IPS-18a (cell line): Measurements from ENCODE around the gene GPR55.

Source experiments
- H3K27ac ChIP-seq: one replicate; pipeline ENCODE4 v1.5.1; 2013; ENCODE audit warnings: low read length
- H3K27me3 ChIP-seq: one replicate; pipeline ENCODE4 v1.6.1; 2013; ENCODE audit warnings: mild to moderate bottlenecking, low read length; ENCODE audit not compliant: control insufficient read depth, insufficient read depth
- H3K36me3 ChIP-seq: one replicate; pipeline ENCODE4 v1.6.1; 2013; ENCODE audit warnings: low read depth, low read length; ENCODE audit not compliant: control insufficient read depth
- H3K4me1 ChIP-seq: one replicate; pipeline ENCODE4 v1.6.1; 2013; ENCODE audit warnings: low read depth, low read length; ENCODE audit not compliant: control insufficient read depth
- H3K4me3 ChIP-seq: one replicate; pipeline ENCODE4 v1.5.1; 2013; ENCODE audit warnings: low read length
- H3K9ac ChIP-seq: one replicate; pipeline ENCODE4 v1.6.1; 2013; ENCODE audit warnings: mild to moderate bottlenecking, low read length, moderate library complexity
- H3K9me3 ChIP-seq: one replicate; pipeline ENCODE4 v1.6.1; 2013; ENCODE audit warnings: low read depth, low read length; ENCODE audit not compliant: control insufficient read depth

Gene GPR55

GRCh38 chr2:230930928-230931555 is 6.0 kb upstream of the GPR55 start:
- Histone ChIP-seq H3K27ac (no peak overlapping the region), H3K36me3 (no peaks in the 10 kb centered on the region), H3K27me3 (no peaks in the 10 kb centered on the region), H3K4me3 (no peak overlapping the region), H3K9me3 (no peaks in the 10 kb centered on the region), H3K9ac (no peak overlapping the region), H3K4me1 (no peaks in the 10 kb centered on the region)

GRCh38 chr2:230930149-230930780 is 5.2 kb upstream of the GPR55 start:
- Histone ChIP-seq H3K27me3 (no peaks in the 10 kb centered on the region), H3K27ac (no peak overlapping the region), H3K9me3 (no peaks in the 10 kb centered on the region), H3K4me3 (no peak overlapping the region), H3K9ac (no peak overlapping the region), H3K36me3 (no peaks in the 10 kb centered on the region), H3K4me1 (no peaks in the 10 kb centered on the region)

GRCh38 chr2:230929381-230930148 is 4.5 kb upstream of the GPR55 start:
- no peaks in the 10 kb centered on the region for H3K36me3 ChIP-seq
- no peaks in the 10 kb centered on the region for H3K9me3 ChIP-seq
- H3K4me3 ChIP-seq: no peak overlapping the region
- H3K9ac ChIP-seq: no peak overlapping the region
- H3K27ac ChIP-seq: no peak overlapping the region
- H3K4me1 ChIP-seq: no peaks in the 10 kb centered on the region
- H3K27me3 ChIP-seq: no peaks in the 10 kb centered on the region

- Histone ChIP-seq H3K27ac (no peak overlapping the region), H3K4me1 (no peaks in the 10 kb centered on the region), H3K9ac (no peak overlapping the region), H3K36me3 (no peaks in the 10 kb centered on the region), H3K9me3 (no peaks in the 10 kb centered on the region), H3K4me3 (no peak overlapping the region), H3K27me3 (no peaks in the 10 kb centered on the region)
These were observed 3.8 kb upstream of the GPR55 start for GRCh38 chr2:230928701-230929380.

- no peaks in the 10 kb centered on the region for H3K9me3 ChIP-seq
- no peak overlapping the region for H3K27ac ChIP-seq
These were observed 2.8 kb upstream of the GPR55 start for GRCh38 chr2:230927711-230928341.

GRCh38 chr2:230925879-230926765 is 1.1 kb upstream of the GPR55 start:
- Histone ChIP-seq H3K9ac (no peak overlapping the region), H3K27ac (no peak overlapping the region), H3K36me3 (no peaks in the 10 kb centered on the region), H3K4me1 (no peaks in the 10 kb centered on the region), H3K9me3 (no peaks in the 10 kb centered on the region), H3K27me3 (no peaks in the 10 kb centered on the region), H3K4me3 (no peak overlapping the region)

More at GRCh38 chr2:230927711-230928341, 2.8 kb upstream of the GPR55 start:
- H3K4me1 ChIP-seq: no peaks in the 10 kb centered on the region
- H3K27me3 ChIP-seq: no peaks in the 10 kb centered on the region
- no peak overlapping the region for H3K9ac ChIP-seq
- no peak overlapping the region for H3K4me3 ChIP-seq
- H3K36me3 ChIP-seq: no peaks in the 10 kb centered on the region

GRCh38 chr2:230925443-230925878 is 419 bp upstream of the GPR55 start:
- no peaks in the 10 kb centered on the region for H3K4me1 ChIP-seq
- H3K27ac ChIP-seq: no peak overlapping the region
- no peak overlapping the region for H3K9ac ChIP-seq
- H3K4me3 ChIP-seq: no peak overlapping the region
- H3K9me3 ChIP-seq: no peaks in the 10 kb centered on the region
- no peaks in the 10 kb centered on the region for H3K36me3 ChIP-seq
- H3K27me3 ChIP-seq: no peaks in the 10 kb centered on the region

GRCh38 chr2:230924092-230924469 is 961 bp downstream of the GPR55 start:
- H3K27me3 ChIP-seq: no peaks in the 10 kb centered on the region
- no peak overlapping the region for H3K4me3 ChIP-seq
- H3K27ac ChIP-seq: no peak overlapping the region
- no peak overlapping the region for H3K9ac ChIP-seq
- H3K36me3 ChIP-seq: no peaks in the 10 kb centered on the region
- no peaks in the 10 kb centered on the region for H3K4me1 ChIP-seq
- H3K9me3 ChIP-seq: no peaks in the 10 kb centered on the region

GRCh38 chr2:230922951-230923717 is 1.9 kb downstream of the GPR55 start:
- Histone ChIP-seq H3K4me3 (no peak overlapping the region), H3K4me1 (no peaks in the 10 kb centered on the region), H3K36me3 (no peaks in the 10 kb centered on the region), H3K9ac (no peak overlapping the region), H3K9me3 (no peaks in the 10 kb centered on the region), H3K27me3 (no peaks in the 10 kb centered on the region), H3K27ac (no peak overlapping the region)
